NT2/D1 (cell line): ENCODE data around the gene TRIM33.
"Not testable (repeated sequence)": the region's sequence is repeated elsewhere in the genome, so short reads cannot be mapped to it uniquely, and the experiment has no call there.

Source experiments
- DNase-seq: peaks from one replicate; pipeline ENCODE4 v3.0.0-alpha.2; 2011; ENCODE audit warnings: low read depth, low spot score
- H3K27me3 ChIP-seq: 2 replicates; pipeline ENCODE4 v1.6.0; 2011; ENCODE audit warnings: mild to moderate bottlenecking; ENCODE audit not compliant: insufficient read length, insufficient read depth
- H3K36me3 ChIP-seq: 2 replicates; pipeline ENCODE4 v1.6.1; 2011; ENCODE audit warnings: mild to moderate bottlenecking, low read length, mixed read lengths; ENCODE audit not compliant: insufficient read depth, insufficient read length
- H3K4me1 ChIP-seq: 2 replicates; pipeline ENCODE4 v1.5.1; 2011; ENCODE audit not compliant: insufficient read depth, insufficient read length
- H3K4me3 ChIP-seq: 2 replicates; pipeline ENCODE4 v1.5.1; 2011; ENCODE audit warnings: low read depth; ENCODE audit not compliant: insufficient read length
- H3K9ac ChIP-seq: 2 replicates; pipeline ENCODE4 v1.6.0; 2011; ENCODE audit warnings: low read depth; ENCODE audit not compliant: insufficient read length
- H3K9me3 ChIP-seq: 2 replicates; pipeline ENCODE4 v1.5.1; 2011; ENCODE audit warnings: mild to moderate bottlenecking, low read length; ENCODE audit not compliant: insufficient read depth
- SUZ12 ChIP-seq: IDR thresholded peaks from 2 replicates; pipeline ENCODE4 v1.6.1; 2011; ENCODE audit not compliant: insufficient read length, insufficient read depth; ENCODE audit errors: extremely low read depth
- YY1 ChIP-seq: IDR thresholded peaks from 2 replicates; pipeline ENCODE4 v1.6.1; 2011; ENCODE audit not compliant: insufficient read length, insufficient read depth
- ZNF274 ChIP-seq: IDR thresholded peaks from 2 replicates; pipeline ENCODE4 v1.6.1; 2011; ENCODE audit warnings: mild to moderate bottlenecking, low read depth, low read length

Gene TRIM33

DNA sequence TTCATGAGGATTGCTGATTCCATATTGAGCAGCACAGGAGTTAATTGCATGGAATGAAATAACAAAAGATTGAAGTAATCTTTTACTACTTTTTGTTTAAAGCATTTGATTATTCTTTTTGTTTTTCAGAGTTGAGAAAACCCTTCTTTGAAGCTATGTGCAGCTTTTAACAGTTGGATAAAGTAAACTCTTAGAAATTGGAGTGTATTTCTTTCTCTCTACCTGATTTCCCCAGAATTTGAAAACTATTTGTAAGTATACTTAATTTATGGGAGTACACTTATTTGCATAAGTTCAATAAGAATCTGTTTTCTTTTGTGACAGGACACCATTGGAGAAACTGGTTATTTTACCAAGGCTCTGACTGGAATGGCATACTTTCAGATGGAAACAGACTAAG is 133.6 kb downstream of the TRIM33 start:
- no peaks in the 10 kb centered on the region for H3K4me1 ChIP-seq
- peaks cover 47% of the 10 kb centered on the region for H3K9me3 ChIP-seq
- no peak for DNase-seq
- H3K9ac ChIP-seq: no peak overlapping the region
- no peaks in the 10 kb centered on the region for H3K36me3 ChIP-seq
- no peaks in the 10 kb centered on the region for H3K27me3 ChIP-seq
- TF ChIP-seq ZNF274 (no peak), SUZ12 (no peak), YY1 (no peak)
- H3K4me3 ChIP-seq: no peak overlapping the region

DNA sequence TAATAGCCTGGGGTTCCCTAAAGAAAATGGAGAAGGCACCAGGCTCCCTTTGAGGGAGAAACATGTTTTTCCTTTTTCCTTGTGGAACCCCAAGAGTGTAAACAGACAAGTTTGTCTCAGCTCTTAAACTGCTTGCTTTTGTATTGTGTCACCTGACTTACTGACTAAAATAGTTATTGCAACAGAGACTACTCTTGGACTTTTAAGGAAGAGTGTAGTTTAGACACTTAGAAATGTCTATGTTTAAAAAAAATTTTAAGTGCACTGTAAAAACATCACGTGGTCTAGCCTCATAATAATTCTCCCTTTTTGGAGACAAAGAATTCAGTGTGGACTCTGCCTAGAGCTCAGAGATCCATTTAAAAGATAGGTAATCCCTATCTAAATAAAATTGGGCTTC is 141.1 kb downstream of the TRIM33 start:
- no peak for DNase-seq
- TF ChIP-seq SUZ12 (no peak), ZNF274 (no peak), YY1 (no peak)

DNA sequence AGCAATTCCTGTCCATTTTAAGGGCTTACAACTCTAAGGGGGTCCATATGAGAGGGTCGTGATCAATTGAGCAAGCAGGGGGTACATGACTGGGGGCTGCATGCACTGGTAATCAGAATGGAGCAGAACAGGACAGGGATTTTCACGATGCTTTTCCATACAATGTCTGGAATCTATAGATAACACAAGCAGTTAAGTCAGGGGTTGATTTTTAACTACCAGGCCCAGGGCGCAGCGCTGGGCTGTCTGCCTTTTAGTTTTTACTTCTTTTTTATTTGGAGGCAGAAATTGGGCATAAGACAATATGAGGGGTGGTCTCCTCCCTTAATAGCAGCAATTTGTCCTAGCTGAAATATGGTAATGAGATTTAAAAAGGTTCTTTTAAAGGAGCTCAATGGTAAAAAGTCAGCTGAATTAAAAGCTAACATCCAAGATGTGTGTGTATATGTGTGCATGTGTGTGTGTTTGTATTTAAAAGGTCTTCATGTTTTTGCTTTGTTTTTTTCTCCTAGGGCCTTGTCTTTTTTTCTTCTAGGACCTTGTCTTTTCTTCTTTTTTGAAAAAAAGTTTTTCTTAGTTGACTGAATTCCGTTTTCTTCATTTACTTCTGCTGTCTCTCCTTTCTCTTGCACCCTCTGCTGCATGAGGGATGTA is 141.6 kb downstream of the TRIM33 start:
- not testable (repeated sequence) for H3K9ac ChIP-seq, H3K36me3 ChIP-seq, DNase-seq, H3K27me3 ChIP-seq, H3K4me3 ChIP-seq, H3K4me1 ChIP-seq
- H3K9me3 ChIP-seq: peaks cover 23% of the 10 kb centered on the region

More for the DNA sequence above, 141.1 kb downstream of the TRIM33 start:
- H3K36me3 ChIP-seq: no peaks in the 10 kb centered on the region
- no peaks in the 10 kb centered on the region for H3K27me3 ChIP-seq
- peaks cover 22% of the 10 kb centered on the region for H3K9me3 ChIP-seq
- H3K4me3 ChIP-seq: no peak overlapping the region
- no peak overlapping the region for H3K9ac ChIP-seq
- peaks cover 3% of the 10 kb centered on the region for H3K4me1 ChIP-seq

DNA sequence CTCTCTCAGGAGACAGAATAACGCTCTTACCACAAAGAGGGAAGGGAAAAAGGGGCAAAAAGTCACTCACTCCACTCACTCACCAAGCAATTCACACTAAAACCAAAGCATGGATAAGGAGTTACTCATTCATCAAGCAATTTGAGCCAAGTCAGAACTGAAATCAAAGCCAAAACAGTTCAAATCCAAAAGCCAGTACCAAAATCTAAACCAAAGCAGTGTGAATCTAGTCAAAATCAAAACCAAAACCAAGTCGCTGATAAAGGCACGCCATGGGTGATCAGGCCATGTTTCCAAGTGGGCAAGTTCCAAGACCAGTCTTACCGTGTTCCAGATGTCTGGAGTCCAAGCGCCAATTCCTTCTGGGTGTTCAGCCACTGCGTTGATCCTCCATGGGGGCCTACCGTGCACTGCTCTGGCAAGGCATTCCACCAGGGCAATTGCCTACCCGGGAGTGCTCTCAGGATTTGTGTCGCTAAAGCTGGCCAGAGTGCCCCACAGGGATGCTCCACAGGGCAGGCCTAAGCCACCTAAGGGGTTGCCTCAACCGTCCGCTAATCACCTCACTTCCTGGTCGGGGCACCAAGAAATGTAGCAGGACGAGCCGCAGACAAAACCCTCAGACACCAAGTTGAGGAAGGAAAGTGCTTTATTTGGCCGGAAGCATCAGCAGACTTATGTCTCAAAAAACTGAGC is 142.3 kb downstream of the TRIM33 start:
- no peak for DNase-seq
- no peaks in the 10 kb centered on the region for H3K27me3 ChIP-seq
- peaks cover 23% of the 10 kb centered on the region for H3K9me3 ChIP-seq
- H3K4me1 ChIP-seq: peaks cover 3% of the 10 kb centered on the region
- no peaks in the 10 kb centered on the region for H3K36me3 ChIP-seq
- H3K9ac ChIP-seq: no peak overlapping the region
- H3K4me3 ChIP-seq: no peak overlapping the region
- no peak for TF ChIP-seq YY1
- TF ChIP-seq ZNF274: no peak
- TF ChIP-seq SUZ12: no peak

DNA sequence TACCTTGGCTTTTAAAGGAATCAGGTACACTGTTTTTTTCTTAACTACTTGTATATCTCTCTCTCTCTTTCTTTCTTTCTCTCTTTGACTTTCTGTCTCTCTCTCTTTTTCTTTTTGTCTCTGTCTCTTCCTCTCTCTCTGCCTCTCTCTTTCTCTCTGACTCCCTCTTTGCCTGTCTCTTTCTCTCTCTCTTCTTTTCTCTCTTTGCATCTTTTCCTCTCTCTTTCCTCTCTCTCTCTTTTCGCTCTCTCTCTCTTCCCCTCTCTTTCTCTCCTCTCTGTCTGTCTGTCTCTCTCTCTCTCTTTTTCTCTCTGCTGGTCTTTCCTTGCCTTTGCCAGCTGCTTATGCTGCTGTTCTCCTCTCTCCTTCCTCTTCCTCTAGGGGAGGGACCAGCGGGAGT is 143.2 kb downstream of the TRIM33 start:
- peaks cover 24% of the 10 kb centered on the region for H3K9me3 ChIP-seq
- H3K27me3 ChIP-seq: no peaks in the 10 kb centered on the region
- no peak overlapping the region for H3K9ac ChIP-seq
- no peaks in the 10 kb centered on the region for H3K36me3 ChIP-seq
- TF ChIP-seq ZNF274 (no peak), YY1 (no peak)
- H3K4me1 ChIP-seq: peaks cover 3% of the 10 kb centered on the region
- H3K4me3 ChIP-seq: no peak overlapping the region
- no peak for DNase-seq

DNA sequence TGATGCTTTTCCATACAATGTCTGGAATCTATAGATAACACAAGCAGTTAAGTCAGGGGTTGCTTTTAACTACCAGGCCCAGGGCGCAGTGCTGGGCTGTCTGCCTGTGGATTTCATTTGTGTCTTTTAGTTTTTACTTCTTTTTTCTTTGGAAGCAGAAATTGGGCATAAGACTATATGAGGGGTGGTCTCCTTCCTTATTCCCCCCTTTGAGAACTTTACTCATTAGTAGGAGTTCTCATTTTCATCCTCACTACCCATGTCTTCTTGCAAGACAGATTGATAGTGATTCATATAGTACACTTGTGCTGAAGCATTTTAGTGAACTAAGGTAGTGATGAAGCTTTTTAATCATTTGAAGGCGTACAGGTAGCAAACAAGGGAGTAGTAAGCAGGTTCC is 147.8 kb downstream of the TRIM33 start:
- H3K9me3 ChIP-seq: peaks cover 49% of the 10 kb centered on the region
- H3K4me3 ChIP-seq, H3K36me3 ChIP-seq, DNase-seq, H3K4me1 ChIP-seq, H3K9ac ChIP-seq, H3K27me3 ChIP-seq: not testable (repeated sequence)

DNA sequence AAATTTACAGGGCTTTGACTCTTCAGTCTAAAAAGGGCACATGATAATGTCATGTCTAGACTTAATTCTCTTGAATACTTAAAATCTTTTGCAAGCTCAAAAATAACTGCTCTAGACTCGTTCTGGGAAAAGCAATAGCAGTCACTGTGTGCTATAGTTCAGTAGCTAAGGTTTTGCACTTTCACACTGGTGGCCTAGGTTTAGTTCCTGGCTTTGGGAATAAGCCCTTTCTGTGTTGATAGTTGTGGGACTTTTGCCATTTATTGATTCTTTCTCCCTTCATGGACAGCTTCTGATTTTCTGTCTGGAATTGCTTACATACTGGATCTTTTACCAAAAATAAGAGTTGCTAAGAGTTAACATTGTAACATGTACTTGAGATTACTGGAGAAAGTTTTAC is 151.2 kb downstream of the TRIM33 start:
- H3K4me1 ChIP-seq: no peaks in the 10 kb centered on the region
- no peaks in the 10 kb centered on the region for H3K27me3 ChIP-seq
- no peak overlapping the region for H3K4me3 ChIP-seq
- H3K9ac ChIP-seq: no peak overlapping the region
- peaks cover 45% of the 10 kb centered on the region for H3K9me3 ChIP-seq
- no peak for DNase-seq
- TF ChIP-seq ZNF274 (no peak), SUZ12 (no peak), YY1 (no peak)
- H3K36me3 ChIP-seq: no peaks in the 10 kb centered on the region
